Effector memory CD8-positive, alpha-beta T cell (primary cell): Measurements from ENCODE around the gene UAP1L1.

ENCODE experiments used
- ATAC-seq: fragments of 150-1000 bp; cut with Tn5 transposase; replicated peaks from 2 replicates; pipeline ENCODE4 v1.10.0; 2021; ENCODE audit warnings: mild to moderate bottlenecking, moderate library complexity
- DNase-seq, 3 experiments: peaks; one replicate each; pipeline ENCODE4 v3.0.0; 2021
- H3K27ac Mint-ChIP-seq, 2 donors: one replicate each; pipeline ENCODE4 v1.8.0; 2022; ENCODE audit warnings: mild to moderate bottlenecking in 2 of 2, mixed read lengths in 2 of 2, moderate library complexity in 2 of 2
- H3K27me3 Mint-ChIP-seq, 2 donors: one replicate each; pipeline ENCODE4 v1.8.0; 2022; ENCODE audit warnings: mixed read lengths in 2 of 2
- H3K36me3 Mint-ChIP-seq: one replicate; pipeline ENCODE4 v1.8.0; 2022; ENCODE audit warnings: mild to moderate bottlenecking, moderate library complexity, mixed read lengths; ENCODE audit not compliant: insufficient read depth
- H3K4me1 Mint-ChIP-seq, 2 donors: one replicate each; pipeline ENCODE4 v1.8.0; 2022; ENCODE audit warnings: low read depth in 2 of 2, mixed read lengths in 2 of 2
- H3K4me3 Mint-ChIP-seq, 2 donors: one replicate each; pipeline ENCODE4 v1.8.0; 2022; ENCODE audit warnings: mild to moderate bottlenecking in 2 of 2, mixed read lengths in 2 of 2, moderate library complexity in 2 of 2
- H3K9me3 Mint-ChIP-seq, 2 donors: one replicate each; pipeline ENCODE4 v1.8.0; 2022; ENCODE audit warnings: mixed read lengths in 2 of 2

Gene UAP1L1

GRCh38 chr9:137109250-137110146, 32.2 kb downstream of the UAP1L1 start:
- Mint-ChIP-seq H3K36me3 (peaks cover 20% of the 10 kb centered on the region), H3K27me3 (no peaks in the 10 kb centered on the region), H3K9me3 (no peaks in the 10 kb centered on the region), H3K4me3 (no peak overlapping the region), H3K27ac (no peak overlapping the region), H3K4me1 (peaks cover 0 to 7% of the 10 kb centered on the region in 2 donors)
- DNase-seq (no peak), ATAC-seq (no peak)

GRCh38 chr9:137110147-137110910, 33.0 kb downstream of the UAP1L1 start:
- ATAC-seq, result no peak
- Mint-ChIP-seq H3K27ac (no peak overlapping the region), H3K36me3 (peaks cover 12% of the 10 kb centered on the region)

GRCh38 chr9:137110911-137111787, 33.8 kb downstream of the UAP1L1 start:
- ATAC-seq (no peak), DNase-seq (no peak)
- Mint-ChIP-seq H3K27me3 (no peaks in the 10 kb centered on the region), H3K4me1 (peaks cover 0 to 7% of the 10 kb centered on the region in 2 donors), H3K9me3 (no peaks in the 10 kb centered on the region), H3K36me3 (peaks cover 12% of the 10 kb centered on the region), H3K4me3 (peak overlapping the region in 1 of 2 donors; percentile 21), H3K27ac (no peak overlapping the region)

More at GRCh38 chr9:137110147-137110910, 33.0 kb downstream of the UAP1L1 start:
- no peaks in the 10 kb centered on the region for H3K27me3 Mint-ChIP-seq
- no peak overlapping the region for H3K4me3 Mint-ChIP-seq
- peaks cover 0 to 7% of the 10 kb centered on the region in 2 donors for H3K4me1 Mint-ChIP-seq
- no peak for DNase-seq
- no peaks in the 10 kb centered on the region for H3K9me3 Mint-ChIP-seq

- no peaks in the 10 kb centered on the region for H3K9me3 Mint-ChIP-seq
These were observed 34.7 kb downstream of the UAP1L1 start for GRCh38 chr9:137111788-137112563.

GRCh38 chr9:137112564-137113384, 35.5 kb downstream of the UAP1L1 start:
- ATAC-seq (no peak), DNase-seq (no peak)
- no peaks in the 10 kb centered on the region for H3K9me3 Mint-ChIP-seq
- H3K27ac Mint-ChIP-seq, result peak overlapping the region in 1 of 2 donors; percentile 59
- H3K4me3 Mint-ChIP-seq, result peak overlapping the region; percentile 75 to 77
- H3K27me3 Mint-ChIP-seq, result no peaks in the 10 kb centered on the region
- peaks cover 0 to 7% of the 10 kb centered on the region in 2 donors for H3K4me1 Mint-ChIP-seq
- peaks cover 12% of the 10 kb centered on the region for H3K36me3 Mint-ChIP-seq

More at GRCh38 chr9:137111788-137112563, 34.7 kb downstream of the UAP1L1 start:
- DNase-seq (no peak), ATAC-seq (no peak)
- H3K27me3 Mint-ChIP-seq, result no peaks in the 10 kb centered on the region
- peak overlapping the region in 1 of 2 donors; percentile 21 for H3K4me3 Mint-ChIP-seq
- H3K36me3 Mint-ChIP-seq, result peaks cover 12% of the 10 kb centered on the region
- peaks cover 0 to 7% of the 10 kb centered on the region in 2 donors for H3K4me1 Mint-ChIP-seq
- no peak overlapping the region for H3K27ac Mint-ChIP-seq

GRCh38 chr9:137113385-137114159, 36.3 kb downstream of the UAP1L1 start:
- Mint-ChIP-seq H3K27ac (peak overlapping the region in 1 of 2 donors; percentile 59), H3K4me3 (peak overlapping the region; percentile 75 to 77), H3K9me3 (no peaks in the 10 kb centered on the region), H3K27me3 (no peaks in the 10 kb centered on the region), H3K4me1 (peaks cover 0 to 7% of the 10 kb centered on the region in 2 donors), H3K36me3 (peaks cover 4% of the 10 kb centered on the region)
- peak; percentile 49 for ATAC-seq
- no peak for DNase-seq

- ATAC-seq, result peak; percentile 18
- DNase-seq, result no peak
- H3K27ac Mint-ChIP-seq, result no peak overlapping the region
- H3K36me3 Mint-ChIP-seq, result peaks cover 4% of the 10 kb centered on the region
- H3K4me3 Mint-ChIP-seq, result peak overlapping the region in 1 of 2 donors; percentile 46
- H3K9me3 Mint-ChIP-seq, result no peaks in the 10 kb centered on the region
- H3K4me1 Mint-ChIP-seq, result peaks cover 0 to 7% of the 10 kb centered on the region in 2 donors
- H3K27me3 Mint-ChIP-seq, result no peaks in the 10 kb centered on the region
These were observed 36.9 kb downstream of the UAP1L1 start for GRCh38 chr9:137114220-137114612.

GRCh38 chr9:137114613-137115393, 37.5 kb downstream of the UAP1L1 start, which contains the start of gene DPP7:
Gene DPP7, minus strand, starts transcription at chr9:137114733. Its CDS starts 20 bp downstream, at chr9:137114713.
- H3K27ac Mint-ChIP-seq, result peak within 1 kb of the TSS in 1 of 2 donors; percentile 59
- DNase-seq (peak; percentile 72 to 78 (median 76)), ATAC-seq (peak; percentile 94)
- H3K4me3 Mint-ChIP-seq, result peak within 1 kb of the TSS; percentile 75 to 77
- H3K36me3 Mint-ChIP-seq, result peaks cover 4% of the 10 kb centered on the region
- H3K27me3 Mint-ChIP-seq, result no peaks in the 10 kb centered on the region
- H3K9me3 Mint-ChIP-seq, result no peaks in the 10 kb centered on the region
- peaks cover 0 to 7% of the 10 kb centered on the region in 2 donors for H3K4me1 Mint-ChIP-seq

- Mint-ChIP-seq H3K9me3 (no peaks in the 10 kb centered on the region), H3K27ac (no peak overlapping the region), H3K4me1 (peaks cover 0 to 7% of the 10 kb centered on the region in 2 donors), H3K4me3 (peak overlapping the region; percentile 25 to 57), H3K27me3 (no peaks in the 10 kb centered on the region), H3K36me3 (peaks cover 4% of the 10 kb centered on the region)
- no peak for DNase-seq
- ATAC-seq, result no peak
These were observed 38.2 kb downstream of the UAP1L1 start for GRCh38 chr9:137115394-137116026.

- no peaks in the 10 kb centered on the region for H3K27me3 Mint-ChIP-seq
- no peak for DNase-seq
- ATAC-seq, result no peak
- peak overlapping the region; percentile 25 to 57 for H3K4me3 Mint-ChIP-seq
- H3K27ac Mint-ChIP-seq, result no peak overlapping the region
- H3K36me3 Mint-ChIP-seq, result peaks cover 4% of the 10 kb centered on the region
- H3K4me1 Mint-ChIP-seq, result peaks cover 0 to 4% of the 10 kb centered on the region in 2 donors
- H3K9me3 Mint-ChIP-seq, result no peaks in the 10 kb centered on the region
These were observed 38.8 kb downstream of the UAP1L1 start for GRCh38 chr9:137116027-137116507.
